ENCODE measurements around the gene GNB1. TPM values are rescaled to one million over a fixed set of nuclear protein-coding genes. Genes with fewer than 3 reads are reported as not detected.

The GNB1 gene
- total and polyA plus RNA-seq, 9 of the 15 experiments (the other 6 are each of a cell fraction or from before 2014, with no cell fraction given) = 34.3 to 388 (median 114) TPM

- no peak for TF ChIP-seq ARID4B (CRISPR knock-in tag; IDR thresholded peaks at IDR 0.05)
- no peak for TF ChIP-seq PKNOX1 (IDR thresholded peaks at IDR 0.05)
- no peak for TF ChIP-seq BRF2 (IDR thresholded peaks at IDR 0.05; ENCODE audit: borderline replicate concordance, insufficient read depth, insufficient read length)
- TF ChIP-seq ZBTB2 (IDR thresholded peaks at IDR 0.05) = peak; percentile 42; the same call in 1 of the 2 replicates
- TF ChIP-seq HINFP (tag; conservative IDR thresholded peaks at IDR 0.05; ENCODE audit: low read depth) = no peak
- TF ChIP-seq NR2F6 (CRISPR knock-in tag; IDR thresholded peaks at IDR 0.05) = no peak
- TF ChIP-seq RBM25 (IDR thresholded peaks at IDR 0.05; ENCODE audit: low read depth, low read length, severe bottlenecking) = no peak
- no peak for TF ChIP-seq TRIM25 (IDR thresholded peaks at IDR 0.05; ENCODE audit: borderline replicate concordance)
- no peak for TF ChIP-seq SIRT6 (IDR thresholded peaks at IDR 0.05; ENCODE audit: low read depth, low read length)
- no peak for TF ChIP-seq MCM3 (IDR thresholded peaks at IDR 0.05)
- no peak for TF ChIP-seq MCM5 (IDR thresholded peaks at IDR 0.05; ENCODE audit: low read depth)
- TF ChIP-seq EP300 (IDR thresholded peaks at IDR 0.05; ENCODE audit: low read length) = 0 out of 2 replicates have a peak, but pooled peaks have one; percentile 6
- TF ChIP-seq IFI16 (CRISPR knock-in tag; IDR thresholded peaks at IDR 0.05) = no peak
- no peak for TF ChIP-seq PHTF2 (CRISPR knock-in tag; IDR thresholded peaks at IDR 0.05)
Measured at GRCh38 chr1:1919304-1920056, 28.6 kb upstream of the GNB1 start (continued).
